ENCODE measurements around the gene ALDOC.
"Not testable (repeated sequence)": the region's sequence is repeated elsewhere in the genome, so short reads cannot be mapped to it uniquely, and the experiment has no call there.

ALDOC gene

DNA sequence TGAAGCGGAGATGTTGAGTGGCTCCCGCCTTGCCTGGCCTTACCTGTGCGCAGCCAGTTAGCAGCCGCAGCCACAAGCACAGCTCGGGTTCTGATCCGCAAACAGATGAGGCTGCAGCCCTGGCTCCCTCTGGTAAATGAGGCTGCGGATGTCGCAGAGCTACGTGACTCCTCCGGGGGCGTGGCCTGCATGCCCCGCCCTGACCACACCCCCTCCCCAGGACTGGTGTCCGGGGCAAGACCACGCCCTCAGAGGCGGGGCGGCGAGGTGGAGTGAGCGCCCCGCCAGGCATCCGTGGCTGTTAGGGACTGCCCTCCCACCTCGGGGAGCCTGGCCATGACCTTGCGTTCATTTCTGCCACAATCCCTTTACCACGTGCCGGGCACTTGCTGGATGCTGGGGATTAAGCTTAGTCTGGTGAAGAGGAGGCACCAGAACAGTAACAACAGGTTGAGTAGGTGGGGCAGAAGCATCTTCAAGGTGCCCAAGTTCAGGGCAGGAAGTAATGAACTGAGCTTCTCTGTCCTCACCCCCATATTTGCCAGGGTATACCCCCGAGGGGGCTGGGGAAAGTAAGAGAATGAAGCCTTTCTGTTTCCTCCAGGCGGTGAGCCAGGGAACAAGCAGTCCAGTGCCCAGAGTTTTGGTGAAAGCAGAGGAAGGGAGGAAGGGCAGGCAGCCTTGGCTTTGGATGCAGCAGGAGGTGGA, at the start of gene ALDOC:
ALDOC (minus strand) TSS at position 138 of the 708 bp plus-strand sequence. CDS start 1,363 bp downstream, outside the sequence.
- FAIRE-seq: no peak

DNA sequence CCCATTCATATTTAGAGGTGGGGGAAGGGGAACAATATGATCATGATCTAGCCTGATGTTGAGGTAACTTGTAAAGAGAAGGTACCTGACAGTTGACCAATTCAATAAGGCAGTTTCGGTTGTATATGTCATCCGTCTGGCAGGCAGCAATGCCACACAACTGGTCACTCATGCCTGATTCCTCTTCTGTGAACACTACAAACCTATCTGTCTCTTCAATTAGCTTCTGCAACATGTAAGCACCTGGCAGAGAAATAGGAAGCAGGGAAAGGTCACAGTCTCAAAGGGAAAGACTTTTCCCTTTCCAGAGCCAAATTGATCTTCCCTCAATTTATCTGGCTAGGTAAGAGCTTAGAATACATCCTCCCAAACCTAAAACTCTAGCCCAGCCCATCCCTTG, 47.5 kb upstream of the ALDOC start:
- no peak for FAIRE-seq

DNA sequence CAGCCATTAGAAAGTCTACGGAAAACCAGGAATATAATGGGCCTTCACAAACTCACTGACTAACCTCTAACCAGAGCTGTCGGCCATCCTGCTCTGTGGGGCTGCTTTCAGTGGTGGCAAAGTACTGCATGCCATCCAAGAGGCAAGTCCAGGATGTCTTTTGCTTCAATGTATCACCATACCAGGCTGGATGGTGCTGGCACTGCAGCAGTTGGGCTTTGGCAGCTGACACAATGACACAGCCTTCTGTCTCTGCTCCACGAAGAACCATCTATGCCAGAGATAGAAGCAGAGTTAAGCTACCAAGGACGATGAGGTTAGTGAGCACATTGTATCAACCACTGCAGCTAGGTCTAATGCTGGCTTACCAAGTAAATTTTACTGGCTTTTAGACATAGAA, 47.0 kb upstream of the ALDOC start:
- FAIRE-seq: no peak

DNA sequence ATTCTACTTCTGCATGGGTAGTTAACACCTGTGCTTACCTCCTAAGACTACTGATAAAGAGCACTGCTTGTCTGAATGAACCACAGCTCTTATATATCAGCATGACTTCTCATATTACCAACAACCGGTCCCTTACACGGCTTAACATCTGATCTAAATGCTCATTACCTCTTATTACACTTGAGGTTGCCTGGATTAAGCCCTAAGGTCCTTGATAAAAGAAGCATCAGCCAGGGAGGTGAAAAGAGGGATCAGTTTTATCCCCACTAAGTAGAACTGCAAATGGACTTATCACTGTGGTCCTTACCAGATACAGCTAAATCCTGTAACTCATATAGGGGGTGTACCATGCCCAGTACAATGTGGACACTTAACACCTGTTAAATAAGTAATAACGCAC, 45.5 kb upstream of the ALDOC start:
- FAIRE-seq: no peak

DNA sequence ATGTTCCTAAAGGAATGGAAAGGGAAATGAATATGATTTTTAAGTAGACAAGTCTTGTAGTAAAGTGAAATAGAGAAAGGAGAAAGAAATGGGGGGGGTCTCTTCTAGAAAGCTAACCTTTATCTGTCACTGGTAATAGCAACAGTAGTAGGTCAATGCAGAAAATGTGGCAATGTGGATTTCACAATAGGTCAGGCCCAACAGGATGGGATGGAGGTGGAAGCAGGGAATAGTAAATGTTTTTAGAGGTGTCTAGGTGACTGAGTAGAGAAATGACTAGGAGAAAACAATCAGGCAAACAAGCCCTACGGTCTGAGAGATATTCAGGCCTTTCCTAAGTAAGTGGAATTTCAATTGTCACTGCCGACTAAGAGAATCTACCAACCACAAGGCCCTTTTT, 43.3 kb upstream of the ALDOC start:
- FAIRE-seq: no peak

DNA sequence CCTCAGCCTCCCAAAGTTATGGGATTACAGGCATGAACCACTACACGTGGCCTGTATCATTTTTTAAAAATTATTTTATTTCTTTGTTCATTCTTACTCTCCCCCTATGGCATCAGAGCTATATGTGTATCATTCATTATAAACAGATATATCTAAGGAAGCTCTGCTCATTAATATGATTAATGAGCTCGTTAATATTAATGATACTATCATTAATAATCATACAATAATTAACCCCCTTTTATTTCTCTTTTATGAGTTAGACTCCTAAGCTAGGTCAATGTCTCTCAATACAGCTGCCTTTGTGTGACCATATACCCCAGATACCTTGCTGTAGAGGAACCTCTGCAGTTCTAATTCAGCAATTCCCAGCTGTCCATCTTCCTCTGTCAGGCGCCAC, 41.8 kb upstream of the ALDOC start:
- FAIRE-seq: no peak

DNA sequence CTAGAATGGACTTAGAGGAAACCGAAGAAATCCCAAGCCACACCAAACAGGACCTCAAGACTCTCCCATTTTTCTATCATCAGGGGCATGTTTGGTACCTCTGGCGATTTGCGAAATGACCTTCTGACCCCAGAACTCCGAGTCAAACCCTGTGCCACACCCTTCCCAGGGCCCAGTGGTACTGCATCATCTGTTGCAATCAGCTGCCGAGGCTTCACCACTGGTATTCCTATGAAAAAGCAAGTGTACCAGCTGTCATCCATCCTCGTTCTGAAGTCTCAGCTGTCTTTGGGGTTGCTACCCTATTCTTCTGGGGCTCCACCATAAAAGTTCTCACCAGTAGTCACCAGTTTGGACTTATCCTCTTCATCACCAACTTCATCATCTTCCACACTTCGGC, 39.6 kb upstream of the ALDOC start:
- no peak for FAIRE-seq

DNA sequence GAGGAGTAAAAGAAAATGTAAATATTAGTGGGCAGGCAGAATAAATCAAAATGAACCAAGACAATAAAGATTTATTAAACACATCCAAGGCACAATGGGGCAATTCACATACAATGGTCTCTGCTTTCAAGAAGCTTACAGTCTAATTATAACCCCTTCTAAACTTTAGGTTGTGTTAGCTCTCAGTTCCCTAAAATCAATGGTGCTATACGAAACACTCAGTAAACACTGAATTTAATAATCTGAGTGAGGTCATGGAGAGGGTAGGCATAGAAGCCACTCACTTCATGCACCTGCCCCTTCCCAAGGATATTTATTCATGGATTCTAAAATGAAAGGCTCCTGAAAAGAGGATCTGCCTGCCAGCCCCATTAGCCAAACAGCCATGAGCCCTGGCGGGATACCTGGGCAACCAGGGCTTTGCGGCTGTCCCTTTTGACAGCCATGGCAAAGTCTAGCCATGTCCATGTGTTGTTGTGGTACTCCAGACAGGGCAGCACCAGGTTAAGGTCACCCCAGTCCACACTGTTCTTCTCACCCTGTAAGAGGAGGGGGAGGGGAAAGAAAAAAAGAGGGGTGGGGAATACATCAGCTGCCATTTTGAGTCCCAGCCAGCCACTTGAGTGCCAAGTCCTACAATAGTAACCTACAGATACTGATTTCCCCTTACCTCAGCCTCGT, 38.7 kb upstream of the ALDOC start:
- no peak for FAIRE-seq

DNA sequence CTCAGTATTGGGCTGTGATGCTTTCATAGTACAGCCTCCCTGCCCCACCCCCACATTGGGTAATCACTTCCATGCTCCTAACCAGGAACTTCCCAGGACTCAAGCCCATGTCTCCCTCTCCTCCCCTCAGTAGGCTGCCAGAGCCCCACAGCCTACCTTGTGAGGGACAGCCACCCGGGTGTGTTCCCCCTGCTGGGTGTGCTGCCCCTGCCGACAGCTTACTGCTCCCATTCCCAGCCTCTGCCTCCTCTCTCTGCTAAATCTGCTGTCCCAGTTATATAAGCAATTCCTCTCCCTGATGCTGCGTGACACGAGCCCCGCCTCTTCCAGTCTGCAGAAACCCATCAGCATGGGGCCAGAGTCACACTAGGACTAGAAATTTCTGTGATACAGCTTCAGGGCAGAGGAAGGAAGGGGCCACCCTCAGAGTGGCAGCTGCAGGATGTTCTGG, 37.3 kb upstream of the ALDOC start, which contains the start of gene RSKR:
RSKR (minus strand) TSS at position 255 of the 451 bp plus-strand sequence; CDS start at position 231, 24 bp downstream.
- no peak for FAIRE-seq

DNA sequence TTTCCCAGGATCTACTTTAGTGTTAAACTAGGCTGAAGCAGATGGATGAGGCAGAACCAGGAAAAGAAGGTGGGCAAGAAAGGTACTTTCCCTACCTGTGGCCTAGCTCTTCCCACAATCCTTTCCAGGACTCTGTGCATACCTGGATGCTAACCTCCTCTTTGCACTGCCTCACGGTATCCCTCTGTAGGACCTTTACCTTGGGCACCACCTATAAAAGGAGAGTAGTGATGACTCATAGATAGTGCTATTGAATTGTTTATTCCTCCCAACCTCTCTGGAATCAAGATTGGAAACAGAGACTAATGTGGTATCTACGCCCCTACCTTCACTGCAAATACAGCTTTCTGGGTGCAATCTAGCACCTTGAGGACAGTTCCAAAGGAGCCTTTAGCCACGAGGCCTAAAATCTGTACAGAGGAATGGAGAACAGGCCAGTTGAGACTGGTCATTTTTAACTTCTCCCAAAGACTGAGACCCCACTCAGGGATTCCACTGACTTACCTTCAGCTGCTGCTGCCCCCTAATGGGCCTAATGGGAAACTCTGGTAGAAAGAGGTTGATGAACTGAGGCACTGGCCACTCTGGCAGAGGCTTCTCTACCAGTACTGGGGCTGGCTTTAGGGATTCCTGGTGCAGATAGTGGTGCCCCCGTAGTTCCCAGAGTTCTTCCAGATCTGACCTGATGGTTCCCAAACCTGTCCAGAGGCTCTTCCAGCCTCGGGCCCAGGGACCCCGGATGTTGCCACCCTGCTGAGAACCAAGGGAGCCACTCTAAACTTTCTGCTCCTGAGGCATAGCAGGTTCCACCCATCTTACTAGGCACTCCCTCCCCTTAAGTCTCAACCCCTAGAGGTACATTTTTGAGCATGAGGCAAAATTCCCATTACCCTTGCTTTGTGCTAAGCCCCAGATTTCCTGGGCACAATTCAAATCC, 36.5 kb upstream of the ALDOC start:
- FAIRE-seq: no peak

DNA sequence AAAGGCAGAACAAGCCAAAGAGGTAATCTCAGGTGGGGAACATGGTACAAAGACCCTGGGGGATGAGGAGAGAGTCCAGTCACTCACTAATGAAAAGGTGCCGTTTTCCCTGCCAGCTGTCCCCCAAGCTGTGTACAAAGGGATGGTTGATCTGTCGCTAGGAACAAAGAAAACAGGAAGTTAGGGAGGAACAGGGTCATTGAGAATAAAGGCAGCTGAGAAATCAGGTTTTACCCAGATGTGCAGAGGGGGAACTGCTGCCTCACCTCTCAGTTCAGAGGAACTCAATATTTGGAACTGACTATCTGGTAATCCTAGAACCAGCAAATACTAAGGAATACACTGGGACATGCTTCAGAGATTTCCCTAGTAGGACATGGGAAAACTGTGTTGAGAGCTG, 35.8 kb upstream of the ALDOC start:
- no peak for FAIRE-seq

DNA sequence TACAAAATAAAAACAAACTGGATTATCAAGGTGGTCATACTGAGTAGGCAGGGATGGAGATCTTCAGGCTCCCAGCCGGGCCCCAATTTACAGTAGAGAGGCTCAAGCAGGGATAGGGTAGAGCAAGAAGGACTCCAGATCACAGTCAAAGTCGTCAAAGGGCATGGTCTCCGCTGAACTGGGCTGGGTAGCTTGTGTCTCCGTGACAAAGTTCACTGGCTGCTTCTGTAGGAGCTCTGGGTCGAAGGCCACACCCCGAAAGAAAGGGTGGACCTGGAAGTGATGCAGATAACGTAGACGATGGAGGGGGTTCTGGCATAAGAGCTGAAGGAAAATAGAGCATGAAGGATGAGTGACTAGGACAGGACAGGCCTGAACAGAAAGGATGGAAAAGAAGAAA, 33.7 kb upstream of the ALDOC start:
- FAIRE-seq: no peak

DNA sequence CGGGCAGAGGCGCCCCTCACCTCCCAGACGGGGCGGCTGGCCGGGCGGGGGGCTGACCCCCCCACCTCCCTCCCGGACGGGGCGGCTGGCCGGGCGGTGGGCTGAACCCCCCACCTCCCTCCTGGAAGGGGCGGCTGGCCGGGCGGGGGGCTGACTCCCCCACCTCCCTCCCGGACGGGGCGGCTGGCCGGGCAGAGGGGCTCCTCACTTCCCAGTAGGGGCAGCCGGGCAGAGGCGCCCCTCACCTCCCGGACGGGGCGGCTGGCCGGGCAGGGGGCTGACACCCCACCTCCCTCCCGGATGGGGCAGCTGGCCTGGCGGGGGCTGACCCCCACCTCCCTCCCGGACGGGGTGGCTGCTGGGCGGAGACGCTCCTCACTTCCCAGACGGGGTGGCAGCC, 27.3 kb upstream of the ALDOC start:
- FAIRE-seq: not testable (repeated sequence)

DNA sequence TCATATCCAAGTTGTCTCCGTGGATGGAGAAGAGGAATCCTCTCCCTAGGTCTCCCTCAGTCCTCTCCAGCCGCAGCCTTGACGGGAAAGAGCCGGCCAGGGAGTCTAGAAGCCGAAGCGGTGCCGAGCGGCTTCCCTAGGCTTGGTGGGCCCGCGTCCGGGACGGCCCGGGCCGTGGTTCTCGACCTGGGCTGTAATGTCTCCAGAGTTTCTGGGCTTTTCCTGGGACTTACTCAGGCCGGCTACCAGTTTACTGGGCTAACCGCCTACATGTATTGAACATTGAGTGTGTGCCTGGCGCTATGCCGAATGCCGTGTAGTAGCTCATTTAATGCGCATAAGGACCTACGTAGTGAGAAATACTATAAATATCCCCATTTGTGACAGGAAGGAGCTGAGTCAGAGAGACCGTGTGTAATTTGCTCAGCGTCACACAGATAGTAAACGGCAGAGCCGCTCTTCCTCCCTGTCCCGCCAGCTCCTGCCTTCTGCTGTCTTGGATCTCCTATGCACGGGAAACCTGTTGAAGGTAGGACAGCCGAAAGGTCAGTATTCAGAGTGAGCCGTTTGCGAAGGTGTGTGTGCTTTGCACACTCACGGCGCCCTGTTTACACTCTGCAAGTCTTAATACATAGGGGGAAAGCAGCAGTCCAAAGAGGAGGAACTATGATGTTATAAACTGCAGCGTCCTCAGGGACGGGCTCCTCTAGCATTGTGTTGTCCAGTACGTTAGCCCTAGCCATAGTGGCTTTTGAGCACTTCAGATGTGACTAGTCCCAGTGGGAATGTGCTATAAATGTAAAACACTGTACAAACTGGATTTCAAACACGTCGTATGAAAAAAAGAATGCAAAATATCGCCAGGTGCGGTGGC, 22.9 kb upstream of the ALDOC start:
- FAIRE-seq: no peak

DNA sequence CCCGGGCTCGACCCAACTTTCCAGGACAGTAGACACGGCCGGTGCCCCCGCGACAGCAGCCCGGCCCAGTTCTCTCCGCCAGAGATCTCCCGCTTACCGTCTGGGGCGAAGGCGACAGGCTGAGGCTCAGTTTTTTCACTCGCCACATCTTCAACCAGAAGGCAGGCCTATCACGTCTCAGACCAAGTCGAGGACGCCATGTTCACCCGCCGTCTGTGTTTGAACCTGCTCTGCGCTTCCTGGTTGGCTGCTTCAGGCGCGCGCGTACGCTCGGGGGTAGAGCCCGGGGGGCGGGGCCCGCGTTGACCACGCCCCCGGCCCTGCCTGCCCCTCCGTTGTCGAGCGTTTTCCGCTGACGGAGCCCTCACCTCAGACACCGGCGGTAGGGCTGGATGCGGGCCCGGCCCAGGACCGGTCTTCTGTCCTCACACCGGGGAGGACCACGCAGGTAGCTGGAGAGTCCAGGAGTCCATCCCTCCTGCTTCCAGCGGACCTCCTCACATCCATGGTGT, 22.2 kb upstream of the ALDOC start, which contains the start of gene SPAG5:
SPAG5 (minus strand) TSS at position 227 of the 512 bp plus-strand sequence; CDS start at position 148, 79 bp downstream.
- no peak for FAIRE-seq

DNA sequence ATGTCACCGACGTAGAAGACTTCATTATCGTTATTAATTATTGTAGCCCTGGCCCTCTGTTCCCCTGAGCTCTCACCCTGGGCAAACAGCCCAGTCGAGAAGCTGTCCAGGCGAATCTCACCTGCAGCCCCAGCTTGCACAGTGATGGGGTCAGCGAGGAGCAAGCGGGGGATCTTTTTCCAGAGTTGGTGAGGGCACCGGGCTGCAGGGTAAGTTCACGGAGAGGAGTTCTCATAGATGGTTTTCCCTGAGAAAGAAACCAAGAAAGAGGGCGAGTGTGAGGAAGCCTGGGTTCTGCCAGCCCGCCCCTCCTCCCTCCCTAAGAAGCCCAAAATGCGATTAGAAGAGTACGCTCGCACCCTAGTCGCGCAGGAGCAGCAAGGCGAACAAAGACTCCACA, 21.7 kb upstream of the ALDOC start:
- FAIRE-seq: no peak

DNA sequence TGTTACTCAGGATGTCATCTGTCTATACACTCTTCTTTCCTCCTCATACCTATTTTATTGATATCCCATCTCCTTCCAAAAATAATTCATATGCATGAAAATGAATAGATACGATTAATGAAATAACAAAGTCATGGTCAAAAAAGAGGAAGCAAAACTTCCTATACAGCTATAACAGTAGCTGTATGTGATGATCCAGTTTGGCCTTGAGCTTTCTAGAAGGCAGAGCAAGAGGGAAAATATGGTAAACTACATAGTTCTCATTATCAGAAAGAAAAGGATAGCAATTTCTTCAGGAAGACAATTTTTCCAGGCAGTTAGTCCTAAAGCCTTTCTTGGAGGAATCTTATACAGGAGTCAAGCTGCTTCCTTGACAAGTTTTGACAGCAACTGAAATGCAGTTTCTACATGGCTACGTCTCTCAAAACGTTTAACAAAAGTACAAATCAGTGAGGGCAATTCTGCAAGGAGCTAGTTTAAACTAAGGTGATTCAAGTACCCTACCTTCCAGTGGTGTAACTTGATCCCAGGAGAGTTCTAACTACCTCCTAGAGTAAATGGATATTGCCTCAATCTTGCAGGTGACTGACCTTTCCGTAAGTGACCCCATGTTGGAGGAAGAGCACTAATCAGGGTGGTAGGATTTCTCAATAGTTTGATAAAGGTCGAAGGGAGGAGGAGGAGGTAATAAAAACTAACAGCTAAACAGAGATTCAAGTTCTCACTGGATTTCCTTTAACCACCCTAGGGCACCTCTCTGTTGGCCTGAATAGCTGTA, 21.1 kb upstream of the ALDOC start:
- FAIRE-seq: no peak

DNA sequence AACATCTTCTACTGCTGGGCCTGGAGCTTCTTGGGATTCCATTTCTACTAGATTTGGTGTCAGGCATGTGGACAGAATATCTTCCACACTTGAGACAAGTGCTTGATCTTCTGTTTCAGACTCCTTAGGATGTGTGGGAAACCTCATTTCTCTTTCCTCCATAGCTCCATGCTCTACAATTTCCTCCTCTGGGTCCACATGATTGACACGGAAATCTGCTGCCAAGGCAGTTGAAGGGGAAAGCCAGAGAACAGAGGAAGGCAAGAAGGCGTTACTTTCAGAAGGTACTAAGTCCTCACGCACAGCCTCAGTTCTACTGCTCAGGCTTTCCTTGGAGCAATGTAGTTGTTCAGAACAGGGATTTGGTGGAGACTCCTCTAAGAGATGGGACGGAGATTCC, 15.6 kb upstream of the ALDOC start:
- FAIRE-seq: no peak

DNA sequence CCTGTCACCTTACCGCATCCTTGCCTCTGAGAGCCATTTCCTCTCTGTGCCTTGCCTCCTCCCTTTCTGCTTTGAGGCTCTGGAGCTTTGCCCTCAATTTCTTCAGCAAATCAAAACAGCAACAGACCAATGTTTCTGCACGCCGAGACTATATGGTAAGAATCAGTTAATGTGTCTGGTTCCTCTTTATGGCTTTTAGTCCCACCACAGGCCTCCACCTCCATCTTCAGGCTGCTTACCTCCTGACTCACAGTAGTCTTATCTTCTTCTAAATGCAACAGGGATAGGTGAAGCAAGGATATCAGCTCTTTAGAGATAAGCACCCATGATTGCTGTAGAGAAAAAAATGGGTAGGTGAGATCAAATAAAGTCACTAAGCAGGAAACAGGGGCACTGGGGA, 9.2 kb upstream of the ALDOC start:
- no peak for FAIRE-seq

DNA sequence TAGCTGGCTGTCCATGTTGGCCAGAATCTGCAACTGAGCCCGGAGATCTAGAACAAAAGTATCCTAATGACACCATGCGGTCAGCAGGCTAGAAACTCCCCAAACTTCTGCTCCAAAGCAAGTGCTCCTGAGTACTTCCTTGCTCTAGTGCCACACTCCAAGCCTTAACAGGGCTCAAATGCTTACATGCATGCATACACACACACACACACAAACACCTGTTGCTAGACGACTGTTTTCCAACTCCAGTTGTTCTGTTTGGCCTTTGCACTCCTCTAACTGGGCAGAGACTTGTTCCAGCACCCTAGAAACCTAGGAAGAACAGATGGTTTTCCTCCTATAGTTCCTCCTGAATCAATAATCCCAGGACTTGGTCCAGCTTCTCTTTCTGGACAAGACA, 7.7 kb upstream of the ALDOC start:
- no peak for FAIRE-seq

DNA sequence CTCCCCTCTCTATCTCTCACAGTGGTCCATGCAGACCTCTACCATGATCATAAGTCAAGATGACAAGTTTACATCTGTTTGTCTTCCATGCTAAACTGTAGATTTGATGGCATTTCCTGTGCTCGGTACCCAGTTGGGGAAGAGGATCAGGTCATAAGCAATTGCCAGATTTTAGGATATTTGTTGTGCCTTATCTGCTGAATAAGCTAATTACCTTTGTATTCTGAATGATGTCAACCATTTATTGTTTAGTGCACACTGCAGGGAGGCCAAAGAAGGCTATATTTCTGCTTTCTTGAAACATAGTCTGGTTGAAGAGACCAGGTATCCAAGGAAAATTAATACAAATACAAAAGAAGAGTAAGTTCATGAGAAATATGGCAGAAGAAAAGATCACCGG, 5.8 kb upstream of the ALDOC start:
- no peak for FAIRE-seq

Data from colon (tissue), 2 donors.